Muscle layer of colon (tissue), 2 donors: ENCODE results near the gene TPX2.
"Not testable (repeated sequence)": the region's sequence is repeated elsewhere in the genome, so short reads cannot be mapped to it uniquely, and the experiment has no call there.

ENCODE experiments used
- H3K27ac ChIP-seq: one replicate; pipeline ENCODE4 v1.7.0; 2013; ENCODE audit warnings: low read depth, mild to moderate bottlenecking, low read length, moderate library complexity
- H3K27me3 ChIP-seq, 2 donors: one replicate each; pipeline ENCODE4 v1.7.0; 2013; ENCODE audit warnings: low read length in 2 of 2, mild to moderate bottlenecking in 2 of 2; ENCODE audit not compliant: insufficient read depth in 2 of 2, control insufficient read depth in 1 of 2
- H3K36me3 ChIP-seq: one replicate; pipeline ENCODE4 v1.7.0; 2013; ENCODE audit warnings: mild to moderate bottlenecking, low read length; ENCODE audit not compliant: insufficient read depth
- H3K4me1 ChIP-seq: one replicate; pipeline ENCODE4 v1.7.0; 2013; ENCODE audit warnings: mild to moderate bottlenecking, low read length; ENCODE audit not compliant: insufficient read depth
- H3K4me3 ChIP-seq, 2 donors: one replicate each; pipeline ENCODE4 v1.7.0; 2013; ENCODE audit warnings: low read length in 2 of 2, low read depth in 1 of 2, mild to moderate bottlenecking in 1 of 2, moderate library complexity in 1 of 2
- H3K9ac ChIP-seq: one replicate; pipeline ENCODE4 v1.7.0; 2013; ENCODE audit warnings: low read length
- H3K9me3 ChIP-seq: one replicate; pipeline ENCODE4 v1.7.0; 2013; ENCODE audit warnings: mild to moderate bottlenecking, low read length
- donor health status: abdominal sarcoma.
- donor health status: Adenocarcinoma of cecum.

TPX2 gene

DNA sequence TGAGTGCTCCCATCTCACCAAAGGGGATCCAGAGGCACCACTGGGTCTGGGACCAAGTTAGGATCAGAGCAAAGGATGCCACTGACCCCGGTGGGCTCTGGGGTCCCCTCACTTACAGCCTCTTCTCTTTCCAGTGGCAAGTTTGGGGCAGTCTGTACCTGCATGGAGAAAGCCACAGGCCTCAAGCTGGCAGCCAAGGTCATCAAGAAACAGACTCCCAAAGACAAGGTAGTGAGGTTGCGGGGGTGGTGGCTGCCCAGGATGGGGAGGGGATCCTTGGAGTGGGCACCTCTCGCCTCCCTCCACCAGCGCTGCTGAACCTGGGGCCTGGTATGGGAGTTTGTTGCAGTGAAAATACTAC lies 85.0 kb downstream of the TPX2 start:
- no peak overlapping the region for H3K4me3 ChIP-seq
- no peaks in the 10 kb centered on the region for H3K9me3 ChIP-seq
- no peaks in the 10 kb centered on the region for H3K36me3 ChIP-seq
- peaks cover 13% of the 10 kb centered on the region for H3K4me1 ChIP-seq
- H3K9ac ChIP-seq = no peak overlapping the region
- no peak overlapping the region for H3K27ac ChIP-seq
- H3K27me3 ChIP-seq = peaks cover 0 to 7% of the 10 kb centered on the region in 2 donors

DNA sequence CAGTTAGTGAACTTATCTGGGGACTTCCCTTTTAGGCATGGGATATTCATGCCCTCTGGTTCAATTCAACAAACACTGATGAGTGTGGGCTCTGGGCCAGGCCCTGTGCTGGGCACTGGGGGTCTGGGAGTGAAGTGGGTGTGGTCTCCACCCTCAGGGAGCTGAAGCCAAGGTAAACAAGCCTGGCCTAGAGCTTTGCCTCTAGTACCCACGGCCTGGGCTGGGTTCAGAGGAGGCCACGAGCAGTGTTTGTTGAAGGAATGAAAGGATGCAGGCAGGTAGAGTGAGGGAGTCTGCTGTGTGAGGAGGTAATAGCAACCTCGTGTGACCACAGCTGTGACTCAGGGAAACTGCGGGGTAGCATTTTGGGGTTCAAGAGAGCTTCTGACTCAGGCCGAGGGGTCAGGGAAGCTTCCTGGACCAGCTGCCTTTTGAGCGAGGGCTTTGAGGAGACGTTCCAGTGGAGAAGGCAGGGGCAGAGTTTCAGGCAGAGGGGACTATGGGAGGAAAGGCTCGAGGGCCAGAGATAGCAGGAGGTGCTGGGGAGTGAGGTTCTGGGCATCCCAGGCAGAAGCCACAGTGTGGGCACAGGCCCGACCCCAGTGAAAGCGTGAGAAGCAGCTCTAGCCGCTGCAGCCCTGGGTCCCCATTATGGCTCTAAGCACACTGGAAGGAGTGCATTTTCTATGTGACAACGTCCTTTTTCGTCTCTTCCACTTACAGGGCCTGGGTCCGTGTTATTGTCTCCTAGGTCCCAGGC lies 85.6 kb downstream of the TPX2 start:
- Histone ChIP-seq H3K36me3 (no peaks in the 10 kb centered on the region), H3K9me3 (no peaks in the 10 kb centered on the region), H3K4me1 (peaks cover 13% of the 10 kb centered on the region), H3K27me3 (peaks cover 0 to 7% of the 10 kb centered on the region in 2 donors), H3K4me3 (no peak overlapping the region), H3K9ac (no peak overlapping the region), H3K27ac (no peak overlapping the region)

DNA sequence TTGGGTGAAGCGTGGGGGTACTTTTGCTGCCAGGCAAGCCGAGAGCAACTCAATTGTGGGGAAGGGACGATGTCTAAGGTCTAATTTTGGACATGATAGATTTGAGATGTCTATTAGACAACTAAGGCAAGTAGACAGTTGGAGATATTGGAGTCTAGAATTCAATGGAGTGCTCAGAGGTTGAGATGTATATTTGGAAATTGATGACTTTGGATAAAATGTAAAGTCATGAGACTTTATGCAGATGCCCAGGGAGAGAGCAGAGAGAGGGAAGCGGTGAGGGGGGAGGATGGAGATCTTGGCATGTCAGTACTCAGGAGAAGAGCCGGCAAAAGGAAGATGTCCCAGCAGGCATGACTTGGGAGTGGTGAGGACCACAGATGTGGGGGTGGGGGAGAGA lies 87.0 kb downstream of the TPX2 start:
- peaks cover 0 to 7% of the 10 kb centered on the region in 2 donors for H3K27me3 ChIP-seq
- no peak overlapping the region for H3K9ac ChIP-seq
- H3K9me3 ChIP-seq = no peaks in the 10 kb centered on the region
- H3K4me3 ChIP-seq = no peak overlapping the region
- no peak overlapping the region for H3K27ac ChIP-seq
- peaks cover 13% of the 10 kb centered on the region for H3K4me1 ChIP-seq
- no peaks in the 10 kb centered on the region for H3K36me3 ChIP-seq

DNA sequence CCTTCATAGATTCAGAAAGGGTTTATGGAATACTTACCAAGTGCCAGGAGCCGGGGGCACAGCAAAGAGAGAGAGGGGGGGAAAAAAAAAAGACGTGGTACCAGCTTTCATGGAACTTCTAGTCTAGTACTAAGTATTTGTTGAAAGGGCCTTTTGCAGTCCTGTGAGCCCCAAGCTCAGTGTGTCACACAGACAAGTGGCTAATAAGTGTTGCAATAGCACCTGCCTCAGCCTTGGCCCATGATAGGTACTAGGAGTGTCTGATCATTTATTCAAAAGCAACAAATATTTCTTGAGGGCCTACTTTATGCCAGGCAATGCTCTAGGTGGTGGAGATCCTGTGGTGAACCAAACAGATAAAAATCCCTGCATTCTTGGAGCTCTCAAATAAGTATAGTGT lies 88.0 kb downstream of the TPX2 start:
- no peak overlapping the region for H3K9ac ChIP-seq
- no peaks in the 10 kb centered on the region for H3K36me3 ChIP-seq
- peaks cover 0 to 7% of the 10 kb centered on the region in 2 donors for H3K27me3 ChIP-seq
- no peak overlapping the region for H3K4me3 ChIP-seq
- no peaks in the 10 kb centered on the region for H3K9me3 ChIP-seq
- peaks cover 13% of the 10 kb centered on the region for H3K4me1 ChIP-seq
- no peak overlapping the region for H3K27ac ChIP-seq

DNA sequence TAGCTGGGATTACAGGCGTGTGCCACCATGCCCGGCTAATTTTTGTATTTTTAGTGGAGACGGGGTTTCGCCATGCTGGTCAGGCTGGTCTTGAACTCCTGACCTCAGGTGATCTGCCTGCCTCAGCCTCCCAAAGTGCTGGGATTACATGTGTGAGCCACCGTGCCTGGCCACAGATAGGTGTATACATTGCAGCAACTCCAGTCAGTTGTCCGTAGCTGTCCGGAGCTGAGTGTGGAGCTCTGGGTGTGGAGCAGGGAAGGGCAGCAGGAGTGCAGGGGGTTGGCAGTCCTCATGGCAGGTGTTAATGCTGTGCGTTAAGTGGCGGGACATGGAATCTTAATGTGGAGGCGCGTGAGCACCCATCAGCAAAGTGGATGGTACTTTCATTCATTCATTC lies 88.9 kb downstream of the TPX2 start:
- H3K36me3 ChIP-seq, H3K9ac ChIP-seq, H3K27ac ChIP-seq, H3K27me3 ChIP-seq, H3K9me3 ChIP-seq, H3K4me1 ChIP-seq, H3K4me3 ChIP-seq: not testable (repeated sequence)

DNA sequence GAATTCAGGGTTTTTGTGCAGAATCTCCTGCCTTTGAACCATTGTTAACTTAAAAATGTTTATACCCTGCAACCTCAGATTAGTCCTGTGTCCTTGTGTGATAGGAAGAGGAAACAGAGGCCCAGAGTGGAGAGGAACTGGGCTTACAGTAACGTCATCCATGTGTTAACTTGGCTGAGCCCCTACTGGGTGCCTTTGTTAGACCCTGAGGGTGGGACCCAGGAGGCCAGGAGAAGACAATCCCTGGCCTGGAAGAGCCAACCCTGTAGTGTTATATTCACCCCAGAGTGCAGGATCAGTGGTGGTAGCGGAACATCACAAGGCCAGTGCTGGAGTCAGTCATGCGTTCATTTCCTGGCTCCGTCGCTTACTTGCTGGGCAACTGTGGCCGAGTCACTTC lies 90.6 kb downstream of the TPX2 start:
- Histone ChIP-seq H3K4me1 (no peaks in the 10 kb centered on the region), H3K27me3 (peaks cover 0 to 10% of the 10 kb centered on the region in 2 donors), H3K9ac (no peak overlapping the region), H3K36me3 (no peaks in the 10 kb centered on the region), H3K27ac (no peak overlapping the region), H3K9me3 (no peaks in the 10 kb centered on the region), H3K4me3 (no peak overlapping the region)

DNA sequence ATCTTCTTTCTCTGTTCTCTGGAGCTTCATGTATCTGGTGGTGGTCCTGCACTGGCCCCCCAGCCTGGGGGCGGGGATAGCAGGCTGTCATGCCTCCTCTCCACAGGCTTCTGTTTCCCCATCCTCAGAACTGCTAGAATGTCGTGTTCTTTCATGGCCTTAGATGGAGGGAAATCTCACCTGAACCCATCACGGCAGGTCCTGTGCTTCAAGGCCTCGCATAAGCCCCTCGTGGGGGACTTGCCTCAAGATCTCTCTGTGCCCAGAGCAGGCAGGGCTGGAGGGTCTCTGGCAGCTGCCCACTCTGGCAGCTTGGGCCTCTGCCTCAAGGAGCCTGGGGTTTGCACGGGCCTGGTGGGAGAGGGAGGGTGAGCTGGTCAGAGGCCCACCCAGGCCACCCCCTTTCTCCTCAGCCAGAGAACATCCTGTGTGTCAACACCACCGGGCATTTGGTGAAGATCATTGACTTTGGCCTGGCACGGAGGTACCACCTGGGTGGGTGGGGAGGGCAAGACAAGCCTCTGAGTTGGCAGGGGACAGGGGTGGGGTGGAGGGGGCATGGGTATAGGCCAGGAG lies 91.4 kb downstream of the TPX2 start:
- peaks cover 0 to 10% of the 10 kb centered on the region in 2 donors for H3K27me3 ChIP-seq
- no peaks in the 10 kb centered on the region for H3K36me3 ChIP-seq
- no peaks in the 10 kb centered on the region for H3K4me1 ChIP-seq
- H3K9ac ChIP-seq = no peak overlapping the region
- no peak overlapping the region for H3K27ac ChIP-seq
- H3K4me3 ChIP-seq = no peak overlapping the region
- H3K9me3 ChIP-seq = no peaks in the 10 kb centered on the region

DNA sequence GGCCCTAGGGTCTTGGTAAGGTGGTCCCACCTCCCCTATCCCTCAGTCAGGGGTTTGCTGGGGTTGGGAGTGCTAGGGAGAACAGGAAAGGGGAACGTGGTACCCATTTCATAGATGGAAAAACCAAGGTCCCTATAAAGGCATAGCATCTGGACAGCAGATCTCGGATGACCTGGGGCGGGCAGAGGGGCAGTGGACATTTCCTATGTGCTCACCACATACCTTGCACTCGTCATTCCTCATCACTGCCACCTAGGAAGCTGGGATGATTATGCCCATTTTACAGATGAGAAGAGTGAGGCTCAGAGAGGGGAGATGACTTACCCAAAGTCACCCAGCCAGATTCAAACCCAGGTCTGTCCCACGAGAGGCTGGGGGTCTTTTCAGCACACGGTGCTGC lies 92.1 kb downstream of the TPX2 start:
- H3K4me1 ChIP-seq = peaks cover 5% of the 10 kb centered on the region
- H3K27ac ChIP-seq = no peak overlapping the region
- peaks cover 0 to 10% of the 10 kb centered on the region in 2 donors for H3K27me3 ChIP-seq
- H3K4me3 ChIP-seq = no peak overlapping the region
- H3K36me3 ChIP-seq = no peaks in the 10 kb centered on the region
- no peaks in the 10 kb centered on the region for H3K9me3 ChIP-seq
- no peak overlapping the region for H3K9ac ChIP-seq

DNA sequence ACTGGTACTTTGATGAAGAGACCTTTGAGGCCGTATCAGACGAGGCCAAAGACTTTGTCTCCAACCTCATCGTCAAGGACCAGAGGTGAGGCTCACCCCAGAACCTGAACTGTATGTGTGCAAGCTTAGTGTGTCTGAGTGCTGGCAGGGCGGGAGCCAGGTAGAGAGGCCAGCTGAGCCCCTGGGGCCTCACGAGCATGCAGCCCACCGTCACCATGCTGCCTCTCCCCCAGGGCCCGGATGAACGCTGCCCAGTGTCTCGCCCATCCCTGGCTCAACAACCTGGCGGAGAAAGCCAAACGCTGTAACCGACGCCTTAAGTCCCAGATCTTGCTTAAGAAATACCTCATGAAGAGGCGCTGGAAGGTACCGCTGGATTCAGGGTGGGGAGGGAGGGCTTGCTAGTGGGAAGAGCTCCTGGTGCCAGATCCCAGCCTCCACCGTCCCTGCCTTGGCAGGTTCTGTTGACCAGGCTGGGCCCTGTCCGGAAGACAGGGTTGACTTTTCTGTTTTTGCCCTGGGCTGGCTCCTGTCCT lies 92.7 kb downstream of the TPX2 start:
- Histone ChIP-seq H3K4me3 (no peak overlapping the region), H3K4me1 (peaks cover 11% of the 10 kb centered on the region), H3K27ac (no peak overlapping the region), H3K9ac (no peak overlapping the region), H3K9me3 (no peaks in the 10 kb centered on the region), H3K27me3 (peaks cover 0 to 10% of the 10 kb centered on the region in 2 donors), H3K36me3 (no peaks in the 10 kb centered on the region)

DNA sequence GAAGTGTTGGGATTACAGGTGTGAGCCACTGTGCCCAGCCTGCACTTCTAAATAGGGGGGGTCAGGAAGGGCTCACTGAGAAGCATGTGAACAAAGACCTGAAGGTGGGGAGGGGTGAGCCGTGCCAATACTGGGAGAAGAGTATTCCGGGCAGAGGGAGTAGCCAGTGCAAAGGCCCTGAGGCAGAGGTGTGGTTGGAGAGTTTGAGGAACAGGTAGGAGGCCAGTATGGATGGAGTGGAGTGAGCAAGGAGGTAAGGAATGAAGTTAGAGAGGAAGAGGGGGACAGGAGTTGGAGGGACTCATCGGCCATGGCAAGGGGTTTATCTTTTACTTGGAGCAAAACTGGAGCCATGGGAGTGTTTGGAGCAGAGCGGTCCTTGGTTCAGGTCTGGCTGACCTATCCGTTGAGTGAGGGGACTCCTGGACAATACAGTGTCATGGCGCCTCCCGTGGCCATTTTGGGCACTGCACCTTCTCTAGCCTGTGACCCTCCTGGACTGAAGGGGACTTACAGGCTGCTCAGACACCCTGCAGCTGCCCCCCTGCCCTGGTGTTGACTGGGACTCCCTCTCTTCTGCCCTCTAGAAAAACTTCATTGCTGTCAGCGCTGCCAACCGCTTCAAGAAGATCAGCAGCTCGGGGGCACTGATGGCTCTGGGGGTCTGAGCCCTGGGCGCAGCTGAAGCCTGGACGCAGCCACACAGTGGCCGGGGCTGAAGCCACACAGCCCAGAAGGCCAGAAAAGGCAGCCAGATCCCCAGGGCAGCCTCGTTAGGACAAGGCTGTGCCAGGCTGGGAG lies 94.2 kb downstream of the TPX2 start:
- H3K9me3 ChIP-seq = no peaks in the 10 kb centered on the region
- no peaks in the 10 kb centered on the region for H3K36me3 ChIP-seq
- no peak overlapping the region for H3K4me3 ChIP-seq
- H3K4me1 ChIP-seq = peaks cover 12% of the 10 kb centered on the region
- H3K9ac ChIP-seq = no peak overlapping the region
- H3K27me3 ChIP-seq = peaks cover 0 to 10% of the 10 kb centered on the region in 2 donors
- no peak overlapping the region for H3K27ac ChIP-seq

DNA sequence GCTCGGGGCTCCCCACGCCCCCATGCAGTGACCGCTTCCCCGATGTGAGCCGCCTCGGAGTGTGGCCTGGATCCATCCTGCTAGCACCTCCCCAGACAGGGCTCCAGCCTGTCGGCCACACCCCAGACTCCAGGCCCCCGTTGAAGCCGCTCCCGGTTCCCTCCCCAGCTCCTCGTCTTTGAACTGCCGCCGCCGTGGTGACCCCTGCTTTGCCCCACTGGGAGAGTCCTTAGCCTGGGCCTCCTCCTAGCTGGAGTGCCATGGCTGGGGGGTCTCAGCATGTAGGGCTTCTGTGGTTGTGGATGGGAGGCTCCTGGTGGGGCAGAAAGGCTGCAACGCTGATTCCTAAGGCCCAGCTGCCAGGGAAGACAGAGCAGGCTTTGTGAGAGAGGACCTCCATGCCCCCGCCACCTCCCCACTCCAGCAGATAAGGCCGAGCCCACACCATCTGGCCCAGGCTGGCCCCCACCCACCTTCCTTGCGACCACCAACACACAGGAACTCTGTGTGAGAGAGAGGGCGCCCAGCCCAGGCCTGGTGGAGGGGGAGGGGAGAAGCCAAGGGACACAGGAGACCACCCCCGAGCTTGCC lies 94.9 kb downstream of the TPX2 start:
- peaks cover 0 to 10% of the 10 kb centered on the region in 2 donors for H3K27me3 ChIP-seq
- H3K9ac ChIP-seq = no peak overlapping the region
- H3K9me3 ChIP-seq = no peaks in the 10 kb centered on the region
- peaks cover 12% of the 10 kb centered on the region for H3K4me1 ChIP-seq
- no peak overlapping the region for H3K4me3 ChIP-seq
- H3K27ac ChIP-seq = no peak overlapping the region
- no peaks in the 10 kb centered on the region for H3K36me3 ChIP-seq
